Ishikawa (cell line): ENCODE measurements around the gene EVI2A.

ENCODE experiments used
- CEBPB ChIP-seq: IDR thresholded peaks from 2 replicates; pipeline ENCODE4 v1.6.1; 2012
- CREB1 ChIP-seq: IDR thresholded peaks from 2 replicates; pipeline ENCODE4 v1.6.1; 2012; ENCODE audit warnings: low read depth
- EGR1 ChIP-seq: IDR thresholded peaks from 2 replicates; pipeline ENCODE4 v1.6.1; 2012
- EP300 ChIP-seq: IDR thresholded peaks from 2 replicates; pipeline ENCODE4 v1.6.1; 2012; ENCODE audit warnings: borderline replicate concordance
- FOXM1 ChIP-seq: IDR thresholded peaks from 2 replicates; pipeline ENCODE4 v1.6.1; 2012; ENCODE audit warnings: low read depth, borderline replicate concordance
- MAX ChIP-seq: IDR thresholded peaks from 2 replicates; pipeline ENCODE4 v1.6.1; 2012
- NFIC ChIP-seq: IDR thresholded peaks from 2 replicates; pipeline ENCODE4 v1.6.1; 2012
- RAD21 ChIP-seq: IDR thresholded peaks from 2 replicates; pipeline ENCODE4 v1.6.1; 2012; ENCODE audit warnings: low read depth
- REST ChIP-seq: IDR thresholded peaks from 2 replicates; pipeline ENCODE4 v1.6.1; 2012; ENCODE audit warnings: low read depth, mild to moderate bottlenecking
- TAF1 ChIP-seq: IDR thresholded peaks from 2 replicates; pipeline ENCODE4 v1.6.1; 2012; ENCODE audit warnings: low read depth, mild to moderate bottlenecking
- TEAD4 ChIP-seq: IDR thresholded peaks from 2 replicates; pipeline ENCODE4 v1.6.1; 2012
- YY1 ChIP-seq: IDR thresholded peaks from 2 replicates; pipeline ENCODE4 v1.6.1; 2012; ENCODE audit warnings: low read depth

GRCh38 chr17:31355935-31356334 lies 34.5 kb upstream of the EVI2A start:
- TF ChIP-seq CEBPB (no peak), YY1 (no peak), REST (no peak), EGR1 (no peak), FOXM1 (no peak), MAX (no peak), NFIC (no peak), TAF1 (no peak), RAD21 (no peak), EP300 (no peak), TEAD4 (no peak), CREB1 (no peak)
